PFSK-1 (cell line): ENCODE measurements around the gene CCDC195. TPM values are rescaled to one million over a fixed set of nuclear protein-coding genes. Genes with fewer than 3 reads are reported as not detected.

Experiments
- FOXP2 ChIP-seq: optimal IDR thresholded peaks from 2 replicates; pipeline ENCODE3; 2011; ENCODE audit warnings: borderline replicate concordance, control low read depth, inconsistent platforms; ENCODE audit not compliant: insufficient read depth; ENCODE audit errors: extremely low read length, extremely low read depth
- POLR2AphosphoS5 ChIP-seq: IDR thresholded peaks from 2 replicates; pipeline ENCODE4 v1.6.1; 2012; ENCODE audit warnings: low read depth, mild to moderate bottlenecking, control low read depth, low read length, moderate library complexity
- SIN3A ChIP-seq: IDR thresholded peaks from 2 replicates; pipeline ENCODE4 v1.6.1; 2012; ENCODE audit warnings: mild to moderate bottlenecking, low read length, moderate library complexity, borderline replicate concordance; ENCODE audit not compliant: insufficient read depth
- TAF1 ChIP-seq: IDR thresholded peaks from 2 replicates; pipeline ENCODE4 v1.6.1; 2012; ENCODE audit warnings: low read length, control low read depth, borderline replicate concordance; ENCODE audit not compliant: insufficient read depth
- polyA plus RNA-seq: library from polyadenylated mRNA; unstranded; fragments of >200 nt; gene quantifications from one replicate; pipeline ENCODE4 v1.2.1, GENCODE V29; 2012; ENCODE audit warnings: low read depth, missing spikeins; ENCODE audit not compliant: insufficient read length
- TF ChIP-seq, protein P1 (sequence below), 2 experiments: IDR thresholded peaks; 2 replicates each; pipeline versions ENCODE4 v1.6.1 to v1.8.0; 2011 to 2012; ENCODE audit warnings: low read depth in 2 of 2, low read length in 2 of 2, control low read depth in 1 of 2, inconsistent platforms in 1 of 2, mild to moderate bottlenecking in 1 of 2, moderate library complexity in 1 of 2; ENCODE audit not compliant: insufficient read depth in 1 of 2

CCDC195 gene, protein sequence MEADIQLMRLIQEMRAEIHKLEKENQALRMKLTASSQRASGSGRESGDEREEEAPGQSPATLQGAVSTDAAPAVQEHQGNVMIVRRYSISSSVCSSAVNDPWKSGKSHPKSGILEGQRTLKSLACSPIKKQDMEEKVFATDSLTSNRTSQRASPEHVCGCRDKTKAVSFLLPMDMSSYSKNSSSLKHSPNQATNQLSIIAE
- polyA plus RNA-seq, result not detected

DNA sequence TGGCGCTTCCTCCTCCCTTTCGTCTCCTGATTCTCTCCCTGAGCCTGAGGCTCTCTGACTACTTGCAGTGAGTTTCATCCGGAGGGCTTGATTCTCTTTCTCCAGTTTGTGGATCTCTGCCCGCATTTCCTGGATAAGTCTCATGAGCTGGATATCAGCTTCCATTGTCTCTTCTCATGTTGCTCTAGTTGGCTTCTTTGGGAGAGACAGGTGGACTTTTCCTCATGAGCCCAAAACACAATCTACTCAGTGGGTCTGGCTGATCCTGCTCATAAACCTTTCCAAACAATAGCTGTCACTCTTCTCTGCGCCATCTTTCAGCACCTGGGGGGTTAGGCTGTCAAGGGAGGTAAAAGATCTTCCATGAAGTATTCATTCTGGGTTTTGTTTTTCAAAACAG lies at the start of gene CCDC195:
CCDC195 (minus strand) TSS at position 165 of the 400 bp plus-strand sequence; CDS start at position 165, 0 bp downstream.
- TF ChIP-seq TAF1, result no peak
- no peak for TF ChIP-seq FOXP2
- TF ChIP-seq POLR2AphosphoS5, result no peak
- TF ChIP-seq, protein P1, sequence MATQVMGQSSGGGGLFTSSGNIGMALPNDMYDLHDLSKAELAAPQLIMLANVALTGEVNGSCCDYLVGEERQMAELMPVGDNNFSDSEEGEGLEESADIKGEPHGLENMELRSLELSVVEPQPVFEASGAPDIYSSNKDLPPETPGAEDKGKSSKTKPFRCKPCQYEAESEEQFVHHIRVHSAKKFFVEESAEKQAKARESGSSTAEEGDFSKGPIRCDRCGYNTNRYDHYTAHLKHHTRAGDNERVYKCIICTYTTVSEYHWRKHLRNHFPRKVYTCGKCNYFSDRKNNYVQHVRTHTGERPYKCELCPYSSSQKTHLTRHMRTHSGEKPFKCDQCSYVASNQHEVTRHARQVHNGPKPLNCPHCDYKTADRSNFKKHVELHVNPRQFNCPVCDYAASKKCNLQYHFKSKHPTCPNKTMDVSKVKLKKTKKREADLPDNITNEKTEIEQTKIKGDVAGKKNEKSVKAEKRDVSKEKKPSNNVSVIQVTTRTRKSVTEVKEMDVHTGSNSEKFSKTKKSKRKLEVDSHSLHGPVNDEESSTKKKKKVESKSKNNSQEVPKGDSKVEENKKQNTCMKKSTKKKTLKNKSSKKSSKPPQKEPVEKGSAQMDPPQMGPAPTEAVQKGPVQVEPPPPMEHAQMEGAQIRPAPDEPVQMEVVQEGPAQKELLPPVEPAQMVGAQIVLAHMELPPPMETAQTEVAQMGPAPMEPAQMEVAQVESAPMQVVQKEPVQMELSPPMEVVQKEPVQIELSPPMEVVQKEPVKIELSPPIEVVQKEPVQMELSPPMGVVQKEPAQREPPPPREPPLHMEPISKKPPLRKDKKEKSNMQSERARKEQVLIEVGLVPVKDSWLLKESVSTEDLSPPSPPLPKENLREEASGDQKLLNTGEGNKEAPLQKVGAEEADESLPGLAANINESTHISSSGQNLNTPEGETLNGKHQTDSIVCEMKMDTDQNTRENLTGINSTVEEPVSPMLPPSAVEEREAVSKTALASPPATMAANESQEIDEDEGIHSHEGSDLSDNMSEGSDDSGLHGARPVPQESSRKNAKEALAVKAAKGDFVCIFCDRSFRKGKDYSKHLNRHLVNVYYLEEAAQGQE (IDR thresholded peaks at IDR 0.05; ENCODE audit: insufficient read depth in 1 of 2, low read depth in 2 of 2, low read length in 2 of 2), result no peak
- TF ChIP-seq SIN3A, result no peak

DNA sequence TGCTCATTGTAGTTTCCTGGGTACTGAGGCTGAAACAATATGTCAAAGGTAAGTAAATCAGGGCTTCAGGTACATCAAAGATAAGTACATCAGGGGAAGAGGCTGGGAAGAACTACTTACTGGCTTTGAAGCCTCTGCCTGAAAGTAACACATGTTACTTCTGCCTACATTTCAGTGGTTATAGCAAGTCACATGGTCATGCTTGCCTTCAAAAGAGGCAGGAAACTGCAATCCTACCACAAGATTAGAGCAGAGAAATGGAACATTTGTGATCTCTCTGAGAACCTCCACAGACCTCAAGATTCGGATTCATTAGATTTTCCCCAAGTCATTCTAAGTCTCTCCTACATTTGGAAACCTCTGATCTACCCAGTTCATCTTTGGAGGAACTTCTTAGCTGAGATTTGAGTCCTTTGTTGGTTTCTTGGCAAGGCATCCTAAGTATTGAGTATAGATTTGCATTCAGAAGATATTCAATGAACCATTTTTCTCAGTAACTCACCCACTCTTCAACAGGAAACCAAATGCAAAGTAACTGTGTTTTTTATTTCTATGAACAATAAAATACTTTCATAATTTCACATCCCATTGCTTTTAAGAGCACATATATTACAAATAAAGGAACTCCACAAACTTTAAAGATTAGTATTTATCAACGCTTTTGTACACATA lies 48.5 kb upstream of the CCDC195 start:
- TF ChIP-seq, protein P1 (IDR thresholded peaks at IDR 0.05; ENCODE audit: insufficient read depth in 1 of 2, low read depth in 2 of 2, low read length in 2 of 2), result no peak
- TF ChIP-seq SIN3A (no peak), TAF1 (no peak), FOXP2 (no peak), POLR2AphosphoS5 (no peak)

DNA sequence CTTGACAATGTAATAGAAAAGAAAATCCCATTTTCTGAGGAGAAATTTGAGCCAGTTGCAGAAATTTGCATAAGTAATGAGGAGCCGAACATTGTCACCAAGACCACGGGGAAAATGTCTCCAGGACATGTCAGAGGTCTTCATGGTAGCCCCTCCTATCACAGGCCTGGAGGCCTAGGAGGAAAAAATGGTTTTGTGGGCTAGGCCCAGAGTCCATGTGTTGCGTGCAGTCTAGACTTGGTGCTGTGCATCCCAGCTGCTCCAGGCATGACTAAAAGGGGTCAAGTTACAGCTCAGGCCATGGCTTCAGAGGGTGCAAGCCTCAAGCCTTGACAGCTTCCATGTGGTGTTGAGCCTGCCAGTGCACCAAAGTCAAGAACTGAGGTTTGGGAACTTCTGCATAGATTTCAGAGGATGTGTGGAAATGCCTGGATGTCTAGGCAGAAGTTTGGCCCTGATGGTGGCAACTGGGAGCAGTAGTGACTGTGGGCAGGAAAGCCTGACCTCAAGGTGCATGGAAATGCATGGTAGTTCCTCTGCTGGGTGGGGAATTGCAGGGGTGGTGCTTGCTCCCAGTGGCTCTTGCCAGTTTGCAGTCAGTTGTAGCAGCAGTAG lies 41.9 kb upstream of the CCDC195 start:
- TF ChIP-seq, protein P1 (IDR thresholded peaks at IDR 0.05; ENCODE audit: insufficient read depth in 1 of 2, low read depth in 2 of 2, low read length in 2 of 2), result no peak
- no peak for TF ChIP-seq SIN3A
- TF ChIP-seq POLR2AphosphoS5, result no peak
- no peak for TF ChIP-seq FOXP2
- TF ChIP-seq TAF1, result no peak

DNA sequence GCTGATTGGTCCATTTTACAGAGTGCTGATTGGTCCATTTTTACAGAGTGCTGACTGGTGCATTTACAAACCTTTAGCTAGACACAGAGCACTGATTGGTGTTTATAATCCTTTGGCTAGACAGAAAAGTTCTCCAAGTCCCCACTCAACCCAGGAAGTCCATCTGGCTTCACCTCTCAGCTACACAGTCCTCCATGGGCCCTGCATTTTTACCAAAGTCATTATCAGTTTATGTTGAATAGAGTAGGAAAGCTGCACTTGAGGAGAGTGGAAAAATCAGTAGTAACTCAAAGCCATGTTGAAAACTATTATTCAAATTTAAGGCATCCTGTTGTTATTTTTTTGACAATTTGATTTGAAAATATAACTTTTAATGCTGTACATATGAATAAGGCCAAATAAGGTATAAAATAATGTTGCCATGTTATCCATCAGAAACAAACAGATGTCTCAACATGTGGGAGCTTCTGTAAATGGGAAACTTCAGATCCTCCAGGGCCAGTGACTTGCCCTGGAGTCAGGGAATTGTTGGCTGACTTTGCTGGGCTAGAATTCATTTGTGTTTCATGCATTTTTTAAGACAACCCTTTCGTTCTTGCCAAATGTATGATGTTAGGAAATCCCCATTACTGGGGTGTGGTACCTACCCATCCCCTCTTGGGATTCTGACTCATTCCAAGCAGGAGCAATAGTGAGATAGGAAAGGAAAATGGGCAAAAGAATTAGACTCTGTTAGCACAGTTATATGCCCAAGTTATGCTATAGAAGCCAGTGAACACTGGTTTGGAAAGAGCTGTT lies 37.8 kb upstream of the CCDC195 start:
- TF ChIP-seq, protein P1 (IDR thresholded peaks at IDR 0.05; ENCODE audit: insufficient read depth in 1 of 2, low read depth in 2 of 2, low read length in 2 of 2), result no peak
- TF ChIP-seq TAF1, result no peak
- no peak for TF ChIP-seq FOXP2
- no peak for TF ChIP-seq SIN3A
- no peak for TF ChIP-seq POLR2AphosphoS5
